ENCODE measurements around the gene CTDSP2. TPM values are rescaled to one million over a fixed set of nuclear protein-coding genes. Genes with fewer than 3 reads are reported as not detected.
"Not testable (repeated sequence)": the region's sequence is repeated elsewhere in the genome, so short reads cannot be mapped to it uniquely, and the experiment has no call there.

The CTDSP2 gene
- total and polyA plus RNA-seq, 2 of the 8 experiments (the other 6 are each of a cell fraction or from before 2014, with no cell fraction given): 71.3 to 91.7 TPM

GRCh38 chr12:57881035-57881434, 34.5 kb upstream of the CTDSP2 start:
- not testable (repeated sequence) for H3K23me2 ChIP-seq (ENCODE audit: low read depth, low read length); H3K79me2 ChIP-seq (ENCODE audit: control insufficient read depth in 1 of 2, insufficient read depth in 2 of 2, low read length in 2 of 2); H2BK20ac ChIP-seq (ENCODE audit: low read length); H3K4me1 ChIP-seq (replicated peaks in 1 of 4; ENCODE audit: control insufficient read depth in 3 of 4, insufficient read depth in 4 of 4, low read length in 3 of 4); H2BK12ac ChIP-seq (ENCODE audit: low read depth, low read length); H4K8ac ChIP-seq (ENCODE audit: extremely low read depth, insufficient read depth, low read length); H3K18ac ChIP-seq (ENCODE audit: extremely low read depth, low read length); H3K4ac ChIP-seq (replicated peaks; ENCODE audit: insufficient read length, low read depth, low read length); H2BK15ac ChIP-seq (ENCODE audit: low read length); DNase-seq (ENCODE audit: low read depth in 1 of 2, low spot score in 2 of 2); H2BK5ac ChIP-seq (ENCODE audit: low read depth, low read length); H3K27me3 ChIP-seq (replicated peaks in 1 of 4; ENCODE audit: control insufficient read depth in 3 of 4, extremely low read depth in 1 of 4, insufficient read depth in 3 of 4, low read length in 3 of 4); H2AK5ac ChIP-seq (ENCODE audit: low read depth, low read length); H3K9me3 ChIP-seq (ENCODE audit: insufficient read depth in 2 of 2, low read depth in 1 of 2, low read length in 1 of 2); FAIRE-seq; H3K4me2 ChIP-seq (ENCODE audit: insufficient read depth in 1 of 2, low read depth in 2 of 2, low read length in 2 of 2); H3K9ac ChIP-seq (replicated peaks in 1 of 4; ENCODE audit: extremely low read depth in 1 of 4, low read depth in 3 of 4, low read length in 3 of 4); H3K36me3 ChIP-seq (ENCODE audit: control insufficient read depth in 2 of 4, insufficient read depth in 4 of 4, low read length in 3 of 4); H3K23ac ChIP-seq (ENCODE audit: insufficient read length); H3K56ac ChIP-seq (replicated peaks; ENCODE audit: insufficient read length, low read depth, low read length); H4K5ac ChIP-seq (ENCODE audit: insufficient read length, low read depth, low read length); H3K4me3 ChIP-seq (ENCODE audit: extremely low read depth in 1 of 4, insufficient read depth in 2 of 4, low read depth in 3 of 4, low read length in 4 of 4); H3K79me1 ChIP-seq (ENCODE audit: low read depth, low read length); H2BK120ac ChIP-seq (replicated peaks; ENCODE audit: low read depth, low read length); H3K27ac ChIP-seq (ENCODE audit: low read depth, low read length); H3K14ac ChIP-seq (ENCODE audit: insufficient read length); H4K91ac ChIP-seq (replicated peaks; ENCODE audit: insufficient read length, low read length); H2AFZ ChIP-seq (ENCODE audit: low read length); H4K20me1 ChIP-seq (replicated peaks in 1 of 2; ENCODE audit: control insufficient read depth in 1 of 2, insufficient read depth in 2 of 2, low read length in 2 of 2)
- 99% methylated on average over 9 of the region's 9 CpGs; no CpG with 5 or more reads in 1 of the 2 experiments for WGBS, 2 experiments (ENCODE audit: extremely low coverage in 1 of 2, insufficient coverage in 1 of 2, insufficient read length in 1 of 2, insufficient replicate concordance in 2 of 2, low coverage in 1 of 2, low lambda C conversion rate in 2 of 2, missing lambda C conversion rate in 1 of 2)
- ChIA-PET CTCF (ENCODE audit: partially characterized antibody) (interaction anchor here (0.8 to 4.0 kb wide), 7 partner anchors 9 to 78 kb away, joined by 3 to 19 read pairs (median 3); no protein-coding TSS in a partner anchor), POLR2A (ENCODE audit: partially characterized antibody) (interaction anchor here (1.2 to 2.3 kb wide), 4 partner anchors 8 to 43 kb away, joined by 3 to 12 read pairs (median 4); partner anchors contain the start of gene CTDSP2)

Data from H1 (cell line).